ENCODE data around the gene WIPF2. TPM values are rescaled to one million over a fixed set of nuclear protein-coding genes. Genes with fewer than 3 reads are reported as not detected.
A peak's percentile ranks its signal among the peaks of the same experiment; 100 is the strongest.

WIPF2 gene
- total RNA-seq, 1 donor from 2014 or later: 38.3 TPM

GRCh38 chr17:40312893-40313667, 94.0 kb downstream of the WIPF2 start:
- no peaks in the 10 kb centered on the region for H3K36me3 ChIP-seq
- ATAC-seq (no peak), DNase-seq (no peak)
- H3K27ac ChIP-seq: peak overlapping the region; percentile 63
- no peak overlapping the region for H3K4me3 ChIP-seq
- H3K9me3 ChIP-seq: no peaks in the 10 kb centered on the region
- no peaks in the 10 kb centered on the region for H3K27me3 ChIP-seq
- peaks cover 91% of the 10 kb centered on the region for H3K4me1 ChIP-seq
- intact Hi-C loops (cut with DNase I): no loop called here
- TF ChIP-seq, protein P1, sequence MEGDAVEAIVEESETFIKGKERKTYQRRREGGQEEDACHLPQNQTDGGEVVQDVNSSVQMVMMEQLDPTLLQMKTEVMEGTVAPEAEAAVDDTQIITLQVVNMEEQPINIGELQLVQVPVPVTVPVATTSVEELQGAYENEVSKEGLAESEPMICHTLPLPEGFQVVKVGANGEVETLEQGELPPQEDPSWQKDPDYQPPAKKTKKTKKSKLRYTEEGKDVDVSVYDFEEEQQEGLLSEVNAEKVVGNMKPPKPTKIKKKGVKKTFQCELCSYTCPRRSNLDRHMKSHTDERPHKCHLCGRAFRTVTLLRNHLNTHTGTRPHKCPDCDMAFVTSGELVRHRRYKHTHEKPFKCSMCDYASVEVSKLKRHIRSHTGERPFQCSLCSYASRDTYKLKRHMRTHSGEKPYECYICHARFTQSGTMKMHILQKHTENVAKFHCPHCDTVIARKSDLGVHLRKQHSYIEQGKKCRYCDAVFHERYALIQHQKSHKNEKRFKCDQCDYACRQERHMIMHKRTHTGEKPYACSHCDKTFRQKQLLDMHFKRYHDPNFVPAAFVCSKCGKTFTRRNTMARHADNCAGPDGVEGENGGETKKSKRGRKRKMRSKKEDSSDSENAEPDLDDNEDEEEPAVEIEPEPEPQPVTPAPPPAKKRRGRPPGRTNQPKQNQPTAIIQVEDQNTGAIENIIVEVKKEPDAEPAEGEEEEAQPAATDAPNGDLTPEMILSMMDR (IDR thresholded peaks at IDR 0.05): no peak

DNA sequence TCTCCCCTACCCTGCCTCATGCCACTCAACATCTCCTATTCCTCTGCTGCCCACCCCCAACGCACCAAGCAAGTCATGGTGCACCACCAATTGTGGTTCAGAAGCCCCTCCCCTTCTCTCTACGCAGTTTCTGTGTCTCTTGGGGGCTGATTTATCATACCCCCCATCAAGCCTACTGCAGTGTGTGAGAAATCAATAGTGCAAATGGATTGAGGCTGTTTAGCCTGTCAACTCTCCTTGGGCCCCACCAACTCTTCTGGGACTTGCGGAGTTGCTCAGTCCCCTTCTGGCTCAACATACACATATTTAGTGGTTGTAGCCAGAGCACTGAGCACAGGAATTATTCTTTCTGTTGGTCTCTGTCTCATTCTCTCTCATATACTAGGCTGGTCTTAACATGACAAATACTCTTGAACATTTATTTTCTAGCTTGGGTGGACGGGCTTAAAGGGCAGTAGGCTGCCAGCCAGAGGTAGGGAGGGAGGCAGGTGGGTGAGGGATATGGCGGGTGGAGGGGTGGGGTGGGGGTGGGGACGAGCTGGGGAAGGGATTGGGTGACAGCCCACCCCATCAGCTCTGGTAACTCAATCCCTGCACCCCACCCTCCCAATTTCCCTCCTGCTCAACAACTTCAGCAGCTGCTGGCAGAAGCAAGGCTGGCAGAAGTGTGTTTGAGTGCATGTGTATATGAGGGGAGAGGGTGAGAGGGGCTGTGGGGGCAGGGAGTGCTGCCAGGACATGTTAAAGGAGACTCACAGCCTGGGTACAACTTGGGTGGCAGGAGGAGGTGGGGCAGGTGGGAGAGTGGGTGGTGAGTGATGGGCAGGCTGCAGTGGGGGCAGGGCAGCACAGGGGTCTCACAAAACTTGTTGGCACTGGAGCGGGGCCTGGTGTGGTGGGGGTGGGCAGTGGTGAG, 94.8 kb downstream of the WIPF2 start:
- intact Hi-C loops (cut with DNase I): no loop called here
- no peaks in the 10 kb centered on the region for H3K9me3 ChIP-seq
- H3K27me3 ChIP-seq: no peaks in the 10 kb centered on the region
- H3K36me3 ChIP-seq: no peaks in the 10 kb centered on the region
- no peak overlapping the region for H3K27ac ChIP-seq
- peaks cover 83% of the 10 kb centered on the region for H3K4me1 ChIP-seq
- DNase-seq (no peak), ATAC-seq (no peak)
- TF ChIP-seq, protein P1 (IDR thresholded peaks at IDR 0.05): no peak
- no peak overlapping the region for H3K4me3 ChIP-seq

- intact Hi-C loops (cut with DNase I): no loop called here
- Histone ChIP-seq H3K27me3 (no peaks in the 10 kb centered on the region), H3K27ac (peak overlapping the region; percentile 55), H3K4me1 (peaks cover 76% of the 10 kb centered on the region), H3K4me3 (no peak overlapping the region), H3K9me3 (no peaks in the 10 kb centered on the region), H3K36me3 (no peaks in the 10 kb centered on the region)
- peak; percentile 96 for DNase-seq
- TF ChIP-seq, protein P1 (IDR thresholded peaks at IDR 0.05): no peak
- ATAC-seq: peak; percentile 44
Observed at GRCh38 chr17:40314584-40314956, 95.5 kb downstream of the WIPF2 start.

DNA sequence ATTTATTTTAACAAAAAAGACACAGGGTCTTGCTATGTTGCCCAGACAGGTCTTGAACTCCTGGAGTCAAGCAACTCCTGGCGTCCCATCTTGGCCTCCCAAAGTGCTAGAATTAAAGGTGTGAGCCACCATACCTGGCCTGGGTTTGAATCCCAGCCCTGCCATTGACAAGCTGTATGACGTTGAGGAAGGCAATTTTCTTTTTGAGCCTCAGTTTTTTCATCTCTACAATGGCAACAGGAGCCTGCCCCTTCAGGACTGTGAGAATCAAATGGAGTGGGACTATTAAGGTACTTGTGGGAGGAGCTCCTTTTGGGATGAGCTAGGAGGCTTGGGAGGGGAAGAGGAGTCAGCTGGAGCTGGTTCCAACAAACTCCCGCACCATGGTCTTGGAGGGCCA, 96.1 kb downstream of the WIPF2 start:
- Histone ChIP-seq H3K27ac (peak overlapping the region; percentile 98), H3K27me3 (no peaks in the 10 kb centered on the region), H3K4me1 (peaks cover 74% of the 10 kb centered on the region), H3K36me3 (no peaks in the 10 kb centered on the region), H3K9me3 (no peaks in the 10 kb centered on the region), H3K4me3 (no peak overlapping the region)
- ATAC-seq (no peak), DNase-seq (no peak)
- TF ChIP-seq, protein P1 (IDR thresholded peaks at IDR 0.05): no peak
- intact Hi-C loops (cut with DNase I): no loop called here

DNA sequence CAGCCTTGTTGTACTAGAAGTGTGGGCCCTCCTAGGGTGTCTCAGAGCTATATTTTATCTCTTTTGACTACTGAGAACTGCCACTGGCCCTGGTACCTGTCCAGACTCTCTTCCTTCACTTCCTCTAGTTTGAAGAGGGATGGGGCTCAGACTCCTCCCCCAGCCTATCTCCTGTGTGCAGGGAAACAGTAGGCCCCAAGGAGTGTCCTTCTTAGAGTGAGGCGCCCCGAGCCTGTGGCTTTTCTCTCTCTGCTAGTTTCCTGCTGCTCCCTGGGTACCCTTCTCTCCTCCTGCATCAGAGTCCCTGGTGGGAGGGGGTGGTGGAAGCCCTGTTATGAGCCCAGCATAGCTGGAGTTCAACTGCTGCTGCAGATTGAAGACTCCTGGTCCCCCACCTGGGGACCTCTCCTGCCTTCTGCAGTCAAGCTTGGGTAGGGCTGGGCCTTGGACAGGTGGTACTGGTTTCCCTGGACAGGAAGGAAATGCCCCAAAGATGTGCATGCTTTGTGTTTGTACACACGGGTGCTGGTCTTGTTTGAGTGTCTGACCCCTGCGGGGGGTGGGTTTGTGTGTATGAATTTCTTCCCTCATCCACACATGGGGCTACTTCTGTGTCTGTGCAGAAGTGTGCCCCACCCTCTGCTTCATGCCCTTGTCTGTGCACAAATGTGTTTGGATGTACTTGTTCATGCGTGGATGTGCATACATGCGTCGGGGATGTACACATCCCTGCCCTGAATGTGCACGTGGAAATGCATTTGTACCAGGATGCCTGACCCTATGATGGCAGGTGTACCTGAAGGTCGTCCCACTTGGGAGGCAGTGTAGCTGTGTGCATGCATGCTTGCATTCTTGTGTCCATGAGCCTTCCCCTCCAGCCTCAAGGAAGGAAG, 96.8 kb downstream of the WIPF2 start:
- H3K4me1 ChIP-seq: peaks cover 74% of the 10 kb centered on the region
- H3K4me3 ChIP-seq: peak overlapping the region; percentile 100
- ATAC-seq (no peak), DNase-seq (peak; percentile 36)
- TF ChIP-seq, protein P1 (IDR thresholded peaks at IDR 0.05): no peak
- no peaks in the 10 kb centered on the region for H3K9me3 ChIP-seq
- H3K36me3 ChIP-seq: no peaks in the 10 kb centered on the region
- intact Hi-C loops (cut with DNase I): no loop called here
- no peaks in the 10 kb centered on the region for H3K27me3 ChIP-seq
- peak overlapping the region; percentile 98 for H3K27ac ChIP-seq
